Stimulated activated CD8-positive, alpha-beta memory T cell treated with anti-CD3 and anti-CD28 coated beads, Interleukin-4, amount 100 ng/mL, for 1 hour (primary cell): ENCODE measurements around the gene VSIG8.

Experiments used
- DNase-seq, 2 donors: peaks; one replicate each; pipeline ENCODE4 v3.0.0-alpha.2; 2020; ENCODE audit warnings: low read depth in 2 of 2, low spot score in 1 of 2

Gene VSIG8

DNA sequence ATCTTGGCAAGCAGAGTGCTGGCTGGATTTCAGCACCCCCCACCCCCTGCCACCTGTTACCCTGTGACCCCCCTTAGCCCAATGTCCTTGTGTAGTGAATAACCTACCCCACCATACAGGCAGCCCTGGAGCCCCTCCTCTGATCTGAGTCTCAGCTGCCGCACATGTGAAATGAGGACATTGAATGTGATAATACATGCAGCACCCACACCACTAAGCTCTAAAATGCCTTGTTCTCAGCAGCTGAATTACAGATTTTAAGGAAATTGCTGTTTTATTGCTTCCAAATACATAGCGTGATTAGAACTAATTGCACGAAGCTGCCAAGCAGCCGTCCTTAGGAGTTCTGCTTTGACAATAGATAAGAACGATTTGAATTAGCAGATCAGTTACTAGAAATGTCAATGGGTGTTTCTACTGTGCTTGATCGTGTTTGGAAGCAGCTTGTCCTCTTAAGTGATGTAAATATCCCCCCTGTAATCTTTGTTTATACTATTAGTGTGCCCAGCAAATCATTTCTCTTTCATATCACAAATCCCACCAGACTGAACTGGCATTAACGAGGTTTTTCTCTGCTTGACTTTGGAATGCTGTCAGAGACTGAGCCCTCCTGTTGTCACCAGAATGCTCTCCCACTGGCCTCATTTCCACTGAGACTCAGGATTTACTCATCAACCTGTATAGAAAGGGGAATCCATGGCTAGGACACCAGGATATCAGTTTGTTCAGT is 30.9 kb downstream of the VSIG8 start:
- no peak for DNase-seq

DNA sequence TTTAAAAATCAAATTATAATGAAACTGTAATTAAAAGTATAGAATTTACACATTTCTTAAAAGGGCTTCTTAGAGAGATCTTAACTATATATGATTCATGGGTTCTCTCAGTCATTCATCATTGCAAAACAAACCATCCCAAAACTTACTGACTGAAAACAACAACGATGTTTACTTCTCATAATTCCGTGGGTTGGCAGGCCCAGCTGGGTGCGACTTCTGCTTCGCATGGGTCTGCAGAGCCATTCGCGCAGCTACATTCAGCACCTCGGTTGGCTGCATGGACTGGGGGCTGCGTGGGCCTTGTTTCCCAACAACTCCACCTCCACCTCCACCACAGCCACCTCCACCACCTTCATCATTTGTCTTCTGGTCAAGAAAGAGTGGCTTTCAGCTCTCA is 31.7 kb downstream of the VSIG8 start:
- no peak for DNase-seq

DNA sequence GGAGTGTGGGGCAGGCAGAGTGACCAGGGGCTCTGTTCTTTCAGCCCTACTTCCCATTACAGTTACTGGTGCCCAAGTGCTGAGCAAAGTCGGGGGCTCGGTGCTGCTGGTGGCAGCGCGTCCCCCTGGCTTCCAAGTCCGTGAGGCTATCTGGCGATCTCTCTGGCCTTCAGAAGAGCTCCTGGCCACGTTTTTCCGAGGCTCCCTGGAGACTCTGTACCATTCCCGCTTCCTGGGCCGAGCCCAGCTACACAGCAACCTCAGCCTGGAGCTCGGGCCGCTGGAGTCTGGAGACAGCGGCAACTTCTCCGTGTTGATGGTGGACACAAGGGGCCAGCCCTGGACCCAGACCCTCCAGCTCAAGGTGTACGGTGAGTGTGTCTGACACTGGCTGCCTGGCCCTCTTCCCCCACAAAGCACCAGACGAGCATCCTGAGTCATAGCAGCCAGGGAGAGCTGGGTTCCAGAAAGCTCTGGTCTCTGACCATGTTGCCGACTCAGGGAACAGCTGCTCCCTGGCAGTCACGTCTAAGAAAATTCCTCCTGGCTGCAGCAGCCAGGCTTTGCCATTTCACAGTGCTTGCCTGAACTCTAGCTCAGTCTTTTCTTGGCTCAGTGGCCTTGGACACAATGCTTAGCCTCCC is 32.5 kb downstream of the VSIG8 start:
- no peak for DNase-seq

DNA sequence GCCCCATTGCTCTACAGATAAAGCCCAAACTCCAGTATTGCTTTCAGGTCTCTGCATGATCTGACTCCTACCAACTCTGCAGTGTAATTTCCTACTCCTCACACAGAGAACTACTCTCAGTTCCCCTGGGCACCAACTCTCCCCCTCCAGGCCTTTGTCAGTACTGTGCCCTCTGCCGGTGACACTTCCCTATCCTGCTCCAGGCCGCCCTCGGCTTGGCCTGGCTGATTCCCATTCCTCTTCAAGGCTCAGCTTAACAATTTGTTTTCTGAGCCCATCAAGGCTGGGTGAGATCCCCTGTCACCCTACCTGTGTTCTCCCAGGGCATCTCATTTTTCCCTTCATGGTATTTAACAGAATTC is 33.2 kb downstream of the VSIG8 start:
- no peak for DNase-seq

DNA sequence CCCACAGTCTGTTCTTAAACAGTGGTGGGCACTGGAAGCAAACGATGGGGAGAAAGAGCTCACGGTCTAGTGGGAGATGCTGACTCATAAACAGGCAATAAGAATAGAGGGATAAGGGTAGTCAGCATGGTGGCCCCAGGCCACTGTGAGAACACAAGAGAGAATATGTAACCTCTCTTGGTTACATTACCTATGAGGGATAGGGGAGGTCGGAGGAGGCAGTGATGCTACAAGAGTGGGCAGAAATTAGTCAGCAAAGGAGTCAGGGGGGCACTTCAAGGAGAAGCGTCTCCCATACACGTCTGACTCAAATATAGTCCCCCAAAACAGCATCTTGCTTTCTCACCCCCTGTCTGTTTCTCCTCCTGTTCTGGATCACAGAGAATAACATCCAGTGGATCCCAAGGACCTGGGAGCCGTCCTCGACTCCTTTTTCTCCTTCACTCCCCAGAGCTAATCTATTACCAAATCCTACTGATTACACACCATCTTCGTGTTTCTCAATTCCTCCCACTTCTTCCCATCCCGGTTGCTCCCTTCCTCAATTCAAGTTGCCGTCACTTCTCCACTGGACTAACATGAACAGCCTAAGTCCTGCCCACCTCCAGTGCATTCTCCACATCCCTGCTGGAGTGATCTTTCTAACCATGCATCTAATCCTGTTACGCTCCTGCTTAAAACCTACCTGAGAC is 33.7 kb downstream of the VSIG8 start:
- no peak for DNase-seq

DNA sequence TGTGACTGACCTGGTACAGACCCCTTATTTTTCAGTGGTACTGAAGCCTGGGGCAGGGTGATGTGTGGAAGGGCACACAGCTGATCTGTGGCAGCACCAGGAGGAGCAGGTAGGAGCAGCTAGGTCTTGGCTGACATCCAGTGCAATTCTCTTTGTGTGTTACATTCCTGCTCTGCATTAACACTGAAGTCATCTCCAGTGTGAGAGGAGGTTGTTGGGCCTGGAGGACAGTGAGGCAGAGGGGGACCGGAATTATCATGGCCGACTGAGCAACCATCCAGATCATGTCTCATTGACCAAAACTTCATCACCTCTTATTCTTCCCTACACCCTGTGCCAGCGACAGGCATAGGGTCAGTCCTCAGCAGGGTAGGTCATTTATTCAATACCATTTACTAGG is 34.3 kb downstream of the VSIG8 start:
- DNase-seq, result no peak

DNA sequence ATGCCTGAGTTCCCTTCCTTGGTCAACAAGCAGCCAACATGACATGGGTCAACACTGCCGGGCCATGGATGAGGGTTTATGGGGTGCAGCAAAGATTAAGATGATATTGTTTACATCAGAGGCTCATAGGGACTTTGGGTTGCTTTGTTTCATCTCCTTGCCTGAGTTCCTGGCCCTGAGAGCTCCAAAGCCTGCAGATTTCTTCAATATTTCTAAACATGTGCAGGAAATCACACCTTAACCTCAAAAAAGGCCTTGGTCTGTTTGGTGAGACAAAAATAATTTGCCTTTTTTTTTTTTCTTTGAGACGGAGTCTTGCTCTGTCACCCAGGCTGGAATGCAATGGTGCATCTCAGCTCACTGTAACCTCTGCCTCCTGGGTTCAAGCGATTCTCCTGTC is 34.9 kb downstream of the VSIG8 start:
- DNase-seq, result no peak

DNA sequence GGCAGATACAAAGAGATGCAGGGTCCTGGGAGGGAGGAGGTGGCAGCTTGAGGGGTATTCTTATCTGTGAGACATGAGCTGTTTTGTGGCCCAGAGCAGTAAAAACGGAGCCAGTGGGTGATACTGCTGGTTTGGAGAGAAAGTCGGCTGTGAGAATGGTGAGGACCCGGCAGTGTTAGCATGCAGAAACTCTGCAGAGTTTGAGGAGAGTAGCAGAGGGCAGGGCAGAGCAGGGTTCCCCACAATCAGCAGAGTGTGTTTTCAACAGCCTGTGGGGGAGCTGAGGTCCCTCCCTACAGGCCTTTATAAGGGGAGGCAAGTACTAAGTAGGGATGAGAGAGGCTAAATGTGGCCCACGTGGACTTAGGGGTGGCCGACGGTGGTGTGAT is 35.4 kb downstream of the VSIG8 start:
- no peak for DNase-seq

DNA sequence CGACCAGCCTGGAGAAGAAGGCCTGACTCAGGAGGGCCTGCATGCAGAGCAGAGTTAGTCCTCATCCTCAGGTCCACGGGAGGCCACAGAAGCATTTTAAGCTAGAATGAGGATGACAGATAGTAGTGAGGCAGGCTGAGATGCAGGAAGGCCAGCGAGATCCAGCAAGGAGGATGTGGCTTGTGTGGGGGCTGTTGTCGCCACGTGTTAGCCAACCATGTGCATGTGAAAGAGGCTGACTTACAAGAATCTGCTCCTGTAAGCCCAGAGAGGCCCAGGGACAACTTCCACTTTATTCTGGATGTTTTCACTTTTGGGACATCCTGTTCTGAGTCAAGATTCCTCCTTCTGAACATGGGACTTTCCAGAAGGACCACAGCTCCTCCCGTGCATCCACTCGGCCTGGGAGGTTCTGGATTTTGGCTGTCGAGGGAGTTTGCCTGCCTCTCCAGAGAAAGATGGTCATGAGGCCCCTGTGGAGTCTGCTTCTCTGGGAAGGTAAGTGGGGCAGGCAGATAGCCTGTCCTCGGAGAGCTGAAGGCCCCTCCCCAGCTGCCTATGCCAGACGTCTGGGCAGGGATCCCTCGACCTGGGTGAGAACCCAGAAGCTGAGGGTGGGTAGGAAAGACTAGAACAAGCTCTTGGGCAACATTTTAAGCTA is 35.9 kb downstream of the VSIG8 start, which contains the start of gene SLAMF8:
Gene SLAMF8, plus strand, starts transcription at position 433 of the 661 bp plus-strand sequence. Its CDS starts 26 bp downstream, at position 459.
- peak; percentile 13 to 22 for DNase-seq

DNA sequence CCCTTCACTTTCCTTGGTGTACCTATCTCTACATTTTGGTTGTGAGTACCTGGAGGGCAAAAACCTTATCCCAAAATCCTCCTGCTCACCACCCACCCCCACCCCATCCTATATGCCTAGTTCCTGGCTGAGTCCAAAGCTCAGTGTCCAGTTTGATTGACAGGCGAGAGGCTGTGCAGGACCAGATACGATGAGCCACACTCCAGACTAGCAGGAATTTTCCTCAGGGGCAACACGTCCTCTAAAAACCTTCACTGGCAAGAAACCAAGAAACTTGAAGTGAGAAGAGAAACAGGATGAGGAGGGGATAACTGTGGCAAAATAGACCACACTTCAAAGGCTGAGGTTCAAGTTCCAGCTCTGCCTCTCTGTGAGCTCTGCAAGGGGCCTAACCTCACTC is 36.9 kb downstream of the VSIG8 start:
- no peak for DNase-seq

DNA sequence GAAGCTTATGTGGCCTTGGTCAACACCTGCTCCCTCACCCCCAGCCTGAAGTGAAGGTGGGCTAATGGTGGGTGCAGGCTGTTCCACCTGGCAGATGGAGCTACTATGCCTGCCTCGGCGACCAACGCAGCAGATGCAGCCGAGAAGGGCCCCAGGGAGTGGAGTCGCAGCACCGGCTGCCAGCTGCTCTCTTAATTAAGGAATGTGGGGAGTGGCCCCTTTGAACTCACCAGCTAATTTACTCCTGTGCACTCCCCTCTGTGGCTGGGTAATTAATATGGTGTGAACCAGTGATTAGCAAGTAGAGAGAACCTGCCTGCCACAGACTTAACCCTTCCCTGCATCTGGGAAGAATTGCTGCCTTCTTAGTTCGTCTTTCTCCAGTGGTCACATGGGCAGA is 39.1 kb downstream of the VSIG8 start:
- no peak for DNase-seq

DNA sequence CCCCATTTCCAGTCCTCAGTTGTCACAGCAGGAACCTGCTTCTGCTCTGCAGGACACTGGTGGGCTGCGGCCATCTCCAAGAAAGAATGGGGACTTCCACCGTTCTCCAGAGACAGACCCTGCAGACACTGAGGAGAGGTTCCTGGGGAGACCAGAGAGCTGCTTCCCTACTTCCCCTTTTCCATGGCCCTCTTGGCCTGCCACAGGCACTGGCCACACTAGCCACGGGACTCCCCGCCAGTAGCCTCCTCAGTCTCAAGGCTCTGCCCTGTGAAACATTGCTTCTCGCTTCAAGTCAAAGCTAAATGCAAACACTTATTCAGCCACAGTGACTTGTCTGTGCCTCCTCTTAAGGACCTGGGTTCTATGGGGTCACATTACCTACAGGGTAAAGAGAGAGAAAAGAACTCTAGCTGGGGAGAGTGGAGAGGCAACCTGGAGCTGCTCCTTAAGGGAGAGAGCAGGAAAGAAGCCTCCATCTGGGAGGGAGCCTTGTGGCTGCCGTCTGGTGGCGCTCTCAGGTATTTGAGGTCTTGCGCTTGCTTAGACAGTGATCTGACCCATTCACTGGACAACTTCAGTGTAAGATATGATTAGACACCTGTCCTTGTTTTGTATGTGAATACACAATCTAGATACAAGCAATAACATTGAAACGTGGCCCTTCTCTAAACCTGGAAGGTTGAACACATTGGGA is 41.1 kb downstream of the VSIG8 start:
- DNase-seq, result no peak

DNA sequence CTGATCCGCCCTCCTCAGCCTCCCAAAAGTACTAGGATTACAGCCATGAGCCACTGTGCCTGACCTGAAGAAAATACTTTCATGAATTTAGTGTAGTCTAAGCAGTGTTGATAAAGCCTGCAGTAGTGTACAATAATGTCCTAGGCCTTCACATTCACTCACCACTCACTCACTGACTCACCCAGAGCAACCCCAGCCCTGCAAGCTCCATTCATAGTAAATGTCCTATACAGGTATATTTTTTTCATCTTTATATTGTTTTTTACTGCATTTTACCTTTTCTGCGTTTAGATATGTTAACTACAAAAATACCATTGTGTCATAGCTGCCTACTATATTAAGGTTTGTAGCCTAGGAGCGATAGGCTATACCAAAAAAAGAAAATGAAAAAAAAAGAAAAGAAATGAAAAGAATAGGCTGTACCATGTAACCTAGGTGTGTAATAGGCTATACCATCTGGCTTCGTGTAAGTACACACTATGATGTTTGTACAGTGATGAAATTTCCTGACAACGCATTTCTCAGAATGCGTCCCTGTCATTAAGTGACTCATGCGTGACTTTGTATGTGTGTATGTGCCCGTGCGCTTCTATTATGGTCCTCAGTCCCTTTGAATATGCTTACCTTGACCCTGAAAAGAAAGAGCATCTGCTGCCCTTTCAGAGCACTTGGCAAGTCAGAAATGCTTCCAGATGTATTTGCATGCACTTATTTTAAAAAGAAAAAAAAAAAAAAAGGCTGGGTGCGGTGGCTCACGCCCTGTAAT is 45.0 kb downstream of the VSIG8 start:
- no peak for DNase-seq

DNA sequence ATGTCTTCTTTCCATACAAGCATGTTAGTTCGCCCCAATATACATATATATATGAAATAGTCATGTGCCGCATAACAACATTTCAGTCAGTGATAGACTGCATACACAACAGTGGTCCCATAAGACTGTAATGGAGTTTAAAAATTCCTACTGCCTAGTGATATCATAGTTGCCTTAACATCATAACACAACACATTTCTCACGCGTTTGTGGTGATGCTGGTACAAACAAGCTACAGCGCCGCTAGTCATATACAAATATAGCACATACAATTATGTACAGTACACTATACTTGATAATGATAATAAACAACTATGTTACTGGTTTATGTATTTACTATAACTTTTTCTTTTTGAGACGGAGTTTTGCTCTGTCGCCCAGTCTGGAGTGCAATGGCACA is 46.5 kb downstream of the VSIG8 start:
- DNase-seq, result no peak

DNA sequence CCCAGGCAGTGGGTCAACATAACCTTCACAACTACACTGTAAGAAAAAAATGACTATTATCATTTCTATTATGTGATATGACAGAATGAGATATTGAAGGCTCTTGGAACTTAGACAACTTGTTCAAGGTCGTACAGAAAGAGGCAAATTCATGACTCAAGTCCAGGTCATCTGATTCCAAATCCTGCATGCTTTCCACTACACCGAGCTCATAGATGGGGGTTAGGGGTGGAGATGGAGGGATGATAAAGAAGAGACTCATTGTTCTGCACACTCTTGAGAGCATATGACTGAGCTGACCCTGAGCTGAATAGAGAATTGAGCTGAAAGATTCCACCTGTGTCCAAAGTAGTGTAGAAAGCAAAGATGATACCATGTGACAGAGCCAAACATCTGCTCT is 57.5 kb downstream of the VSIG8 start:
- DNase-seq, result no peak
